Inflammatory macrophage treated with lipopolysaccharide for 1 hour (primary cell): ENCODE data around the gene NR2F1-AS1.

ENCODE experiments used
- DNase-seq, 2 donors: peaks; one replicate each; pipeline ENCODE4 v3.0.0-alpha.2; 2020 to 2022

The NR2F1-AS1 gene

GRCh38 chr5:93378073-93378472, 202.9 kb downstream of the NR2F1-AS1 start:
- DNase-seq: no peak

GRCh38 chr5:93371893-93372292, 209.1 kb downstream of the NR2F1-AS1 start:
- no peak for DNase-seq

DNA sequence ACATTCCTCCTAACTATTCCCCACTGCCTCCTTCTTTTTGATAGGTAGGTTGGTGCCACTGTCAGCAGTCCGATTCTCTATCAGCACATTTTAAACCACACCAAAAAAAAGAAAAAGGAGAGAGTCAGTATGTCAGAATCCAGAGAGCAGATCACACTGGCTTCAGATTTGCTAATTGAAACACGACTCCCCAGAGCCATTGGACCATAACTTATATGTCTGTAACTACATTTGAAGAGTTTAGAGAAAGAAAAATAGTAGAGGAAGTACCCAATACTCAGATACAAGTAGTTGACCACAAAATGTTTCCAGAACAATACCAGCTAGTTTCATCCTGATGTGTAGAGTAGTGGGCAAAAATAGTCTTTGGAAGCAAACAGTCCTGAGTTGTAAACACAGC, 216.6 kb downstream of the NR2F1-AS1 start:
- no peak for DNase-seq

GRCh38 chr5:93360436-93361088, 220.5 kb downstream of the NR2F1-AS1 start:
- DNase-seq: no peak

DNA sequence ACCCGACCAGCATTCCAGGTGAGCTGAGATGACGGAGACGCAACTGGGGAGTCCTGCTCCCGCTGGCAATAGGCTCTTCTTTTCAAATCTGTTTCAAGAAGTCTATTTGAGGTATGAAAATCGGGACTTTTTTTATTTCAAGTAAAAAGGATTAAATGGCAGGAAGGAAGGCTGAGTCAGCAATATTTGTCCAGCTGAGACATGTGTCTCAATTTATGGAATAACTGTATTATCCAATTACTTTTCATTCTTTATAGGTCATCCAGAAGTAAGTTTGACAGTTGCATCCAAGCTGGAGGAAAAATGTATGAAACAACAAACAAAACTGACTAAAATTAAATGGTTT, 221.1 kb downstream of the NR2F1-AS1 start:
- no peak for DNase-seq
